Activated CD8-positive, alpha-beta T cell treated with anti-CD3 and anti-CD28 coated beads, Interleukin-2, amount 10 ng/mL, durations not matched to agents 7 days and 5 days (primary cell): ENCODE measurements around the gene PPP2R5E. TPM values are rescaled to one million over a fixed set of nuclear protein-coding genes. Genes with fewer than 3 reads are reported as not detected.

ENCODE experiments used
- ATAC-seq: fragments of 150-1000 bp; cut with Tn5 transposase; one replicate; pipeline ENCODE4 v1.10.0; 2021; ENCODE audit warnings: moderate library complexity
- CTCF ChIA-PET: fragments of 350-600 bp; sonication (Branson Sonifier 250); formaldehyde crosslinking; loops from one replicate; lab custom pipeline; 2021; ENCODE audit warnings: antibody characterized with exemption; lab: Charles Lee
- POLR2A ChIA-PET: fragments of 350-600 bp; sonication (Branson Sonifier 250); formaldehyde crosslinking; loops from one replicate; lab custom pipeline; 2021; ENCODE audit warnings: antibody characterized with exemption; lab: Charles Lee
- DNase-seq: peaks from one replicate; pipeline ENCODE4 v3.0.0-alpha.2; 2020
- H3K27ac Mint-ChIP-seq: one replicate; pipeline ENCODE4 v1.8.0; 2021; ENCODE audit warnings: mild to moderate bottlenecking, mixed read lengths
- H3K27me3 Mint-ChIP-seq: one replicate; pipeline ENCODE4 v1.8.0; 2021; ENCODE audit warnings: low read depth, mixed read lengths
- H3K36me3 Mint-ChIP-seq: one replicate; pipeline ENCODE4 v1.8.0; 2021; ENCODE audit warnings: low read depth, mixed read lengths
- H3K4me1 Mint-ChIP-seq: one replicate; pipeline ENCODE4 v1.8.0; 2021; ENCODE audit warnings: low read depth, mixed read lengths
- H3K4me3 Mint-ChIP-seq: one replicate; pipeline ENCODE4 v1.8.0; 2021; ENCODE audit warnings: mild to moderate bottlenecking, mixed read lengths
- H3K9me3 Mint-ChIP-seq: one replicate; pipeline ENCODE4 v1.8.0; 2022; ENCODE audit warnings: mixed read lengths; ENCODE audit not compliant: insufficient read depth
- total RNA-seq, 2 experiments: library from RNA; stranded (reverse); gene quantifications; one replicate each; pipeline ENCODE4 v1.2.3, GENCODE V29; 2021

Gene PPP2R5E
- total RNA-seq, 2 experiments from 2014 or later, result 49.7 to 50.4 TPM

DNA sequence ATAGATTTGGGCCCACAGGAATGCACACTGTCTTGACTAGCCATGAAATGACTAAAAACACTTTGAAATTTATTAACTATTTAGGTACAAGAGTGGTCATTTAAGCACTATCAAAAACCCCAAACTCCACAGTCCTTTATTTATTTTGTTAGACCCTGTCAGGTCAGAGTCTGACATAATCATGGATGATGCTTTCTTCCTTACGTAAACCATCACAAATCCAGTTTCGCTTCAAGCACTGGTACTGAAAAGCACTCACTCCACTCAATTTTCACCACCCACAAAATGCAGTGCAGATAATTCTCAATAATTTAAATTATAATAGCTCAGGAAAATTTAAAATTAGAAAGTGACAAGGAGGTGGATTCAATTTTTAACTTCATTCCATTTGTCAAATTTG is 25.8 kb downstream of the PPP2R5E start:
- ChIA-PET CTCF (interaction anchor here (1.5 kb wide), 1 partner anchor 24 kb away, joined by 3 read pairs; no protein-coding TSS in a partner anchor), POLR2A (no interaction called here)
- H3K9me3 Mint-ChIP-seq, result no peaks in the 10 kb centered on the region
- H3K27me3 Mint-ChIP-seq, result no peaks in the 10 kb centered on the region
- ATAC-seq (no peak), DNase-seq (no peak)
- no peak overlapping the region for H3K4me3 Mint-ChIP-seq
- H3K27ac Mint-ChIP-seq, result no peak overlapping the region
- H3K4me1 Mint-ChIP-seq, result peaks cover 17% of the 10 kb centered on the region
- H3K36me3 Mint-ChIP-seq, result peaks cover 14% of the 10 kb centered on the region

- Mint-ChIP-seq H3K9me3 (no peaks in the 10 kb centered on the region), H3K4me3 (no peak overlapping the region), H3K27ac (no peak overlapping the region), H3K4me1 (peaks cover 34% of the 10 kb centered on the region), H3K27me3 (no peaks in the 10 kb centered on the region), H3K36me3 (peaks cover 10% of the 10 kb centered on the region)
- POLR2A ChIA-PET, result interaction anchor here (1.4 kb wide), 1 partner anchor 28 kb away, joined by 3 read pairs; the partner anchor contains the start of gene PPP2R5E
- DNase-seq (no peak), ATAC-seq (no peak)
- CTCF ChIA-PET, result interaction anchor here (1.2 kb wide), 1 partner anchor 126 kb away, joined by 4 read pairs; no protein-coding TSS in a partner anchor
These were observed 27.9 kb downstream of the PPP2R5E start for GRCh38 chr14:63515240-63515639.

DNA sequence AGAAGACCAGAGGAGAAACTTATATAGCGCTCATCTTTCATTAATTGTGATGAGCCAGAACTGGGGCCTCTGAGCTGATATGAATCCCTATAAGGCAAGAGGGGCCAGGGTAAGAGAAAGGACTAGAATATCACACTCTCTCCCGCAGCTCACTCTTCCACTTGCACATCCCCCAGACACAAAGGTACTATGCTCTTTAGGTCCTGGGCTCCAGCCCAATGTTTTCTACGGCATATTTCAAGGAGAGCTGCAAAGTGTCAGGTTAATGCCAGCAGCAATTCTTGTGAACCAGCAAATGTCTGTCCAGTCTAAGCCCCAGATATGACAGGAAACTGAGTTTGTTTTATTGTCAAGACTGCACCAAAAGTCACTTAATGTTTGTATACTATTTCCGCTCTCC is 29.4 kb downstream of the PPP2R5E start:
- Mint-ChIP-seq H3K9me3 (no peaks in the 10 kb centered on the region), H3K27me3 (no peaks in the 10 kb centered on the region), H3K4me3 (no peak overlapping the region), H3K4me1 (peaks cover 41% of the 10 kb centered on the region), H3K36me3 (peaks cover 8% of the 10 kb centered on the region), H3K27ac (no peak overlapping the region)
- ChIA-PET POLR2A (interaction anchor here (0.6 kb wide), 1 partner anchor 204 kb away, joined by 3 read pairs; no protein-coding TSS in a partner anchor), CTCF (interaction anchor here (2.0 kb wide), 1 partner anchor 125 kb away, joined by 4 read pairs; no protein-coding TSS in a partner anchor)
- no peak for DNase-seq
- ATAC-seq, result no peak

GRCh38 chr14:63512861-63513260 is 30.3 kb downstream of the PPP2R5E start:
- DNase-seq (no peak), ATAC-seq (no peak)
- Mint-ChIP-seq H3K4me1 (peaks cover 49% of the 10 kb centered on the region), H3K9me3 (no peaks in the 10 kb centered on the region), H3K36me3 (peaks cover 16% of the 10 kb centered on the region), H3K27me3 (no peaks in the 10 kb centered on the region), H3K4me3 (no peak overlapping the region), H3K27ac (no peak overlapping the region)
- ChIA-PET POLR2A (no interaction called here), CTCF (interaction anchor here (2.0 kb wide), 1 partner anchor 124 kb away, joined by 4 read pairs; no protein-coding TSS in a partner anchor)

DNA sequence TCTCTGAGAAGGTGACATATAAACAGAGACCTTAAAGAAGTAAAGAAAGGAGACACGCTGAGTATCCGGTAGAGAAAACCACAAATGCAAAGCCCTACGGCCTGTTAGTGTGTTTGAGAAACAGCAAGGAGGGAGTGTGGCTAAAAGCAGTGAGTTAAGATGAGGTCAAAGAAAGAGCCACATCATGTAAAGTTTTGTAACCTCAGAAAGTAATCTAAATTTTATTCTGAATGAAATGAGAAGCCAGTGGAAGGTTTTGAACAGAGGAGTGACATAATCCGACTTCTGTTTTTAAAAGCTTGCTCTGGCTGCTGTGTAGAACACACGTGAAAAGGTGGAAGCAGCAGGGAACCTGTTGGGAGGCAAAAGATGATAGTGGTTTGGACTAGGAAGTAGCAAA is 32.6 kb downstream of the PPP2R5E start:
- Mint-ChIP-seq H3K4me3 (peak overlapping the region; percentile 31), H3K4me1 (peaks cover 51% of the 10 kb centered on the region), H3K36me3 (peaks cover 17% of the 10 kb centered on the region), H3K9me3 (no peaks in the 10 kb centered on the region), H3K27ac (peak overlapping the region; percentile 86), H3K27me3 (no peaks in the 10 kb centered on the region)
- ATAC-seq, result peak; percentile 84
- POLR2A ChIA-PET, result interaction anchor here (0.6 kb wide), 1 partner anchor 31 kb away, joined by 4 read pairs; no protein-coding TSS in a partner anchor
- CTCF ChIA-PET, result interaction anchor here (1.0 to 1.4 kb wide), 3 partner anchors 31 to 72 kb away, joined by 3 to 6 read pairs (median 4); no protein-coding TSS in a partner anchor
- DNase-seq, result peak; percentile 70

- POLR2A ChIA-PET, result no interaction called here
- CTCF ChIA-PET, result no interaction called here
- H3K27me3 Mint-ChIP-seq, result no peaks in the 10 kb centered on the region
- H3K9me3 Mint-ChIP-seq, result no peaks in the 10 kb centered on the region
- DNase-seq (peak; percentile 43), ATAC-seq (peak; percentile 51)
- peaks cover 39% of the 10 kb centered on the region for H3K4me1 Mint-ChIP-seq
- H3K36me3 Mint-ChIP-seq, result peaks cover 17% of the 10 kb centered on the region
- no peak overlapping the region for H3K27ac Mint-ChIP-seq
- H3K4me3 Mint-ChIP-seq, result no peak overlapping the region
These were observed 35.1 kb downstream of the PPP2R5E start for GRCh38 chr14:63508033-63508432.

DNA sequence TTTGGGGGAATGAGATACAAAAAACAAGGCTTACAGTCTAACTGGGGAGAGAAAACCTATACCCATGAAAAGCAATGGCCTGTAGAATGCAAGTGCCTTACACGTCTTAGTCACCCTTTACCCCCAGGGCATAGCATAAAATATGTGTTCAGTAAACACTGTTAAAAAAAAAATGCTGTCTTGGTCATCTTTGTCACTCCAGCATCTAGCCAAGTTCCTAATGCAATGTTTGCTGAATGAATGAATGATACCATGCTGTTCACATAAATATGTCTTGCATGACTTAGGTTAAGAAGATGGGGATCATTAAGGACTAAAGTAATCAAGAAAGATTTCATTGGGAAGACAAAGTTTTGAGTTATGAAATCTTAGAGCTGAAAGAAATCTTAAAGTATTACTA is 38.5 kb downstream of the PPP2R5E start:
- no peak overlapping the region for H3K4me3 Mint-ChIP-seq
- DNase-seq (no peak), ATAC-seq (no peak)
- H3K9me3 Mint-ChIP-seq, result no peaks in the 10 kb centered on the region
- H3K4me1 Mint-ChIP-seq, result peaks cover 22% of the 10 kb centered on the region
- H3K27ac Mint-ChIP-seq, result no peak overlapping the region
- peaks cover 15% of the 10 kb centered on the region for H3K36me3 Mint-ChIP-seq
- ChIA-PET CTCF (interaction anchor here (0.6 to 1.3 kb wide), 2 partner anchors 11 to 104 kb away, joined by 3 to 4 read pairs; no protein-coding TSS in a partner anchor), POLR2A (no interaction called here)
- no peaks in the 10 kb centered on the region for H3K27me3 Mint-ChIP-seq

DNA sequence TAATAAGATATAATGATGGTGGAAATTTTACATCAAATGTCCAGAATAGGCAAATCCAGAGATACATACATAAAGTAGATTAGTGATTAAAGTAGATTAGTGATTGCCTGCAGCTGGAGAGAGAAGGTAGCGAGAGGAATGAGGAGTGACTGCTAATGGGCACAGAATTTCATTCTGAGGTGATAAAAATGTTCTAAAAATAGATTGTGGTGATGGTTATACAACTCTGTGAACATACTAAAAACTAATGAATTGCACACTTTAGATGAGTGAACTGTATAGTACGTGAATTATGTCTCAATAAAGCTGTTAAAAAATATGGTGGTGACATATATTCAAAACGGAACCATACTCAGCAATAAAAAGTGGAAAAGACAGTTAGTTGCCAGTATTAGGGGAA is 41.7 kb downstream of the PPP2R5E start:
- no peak overlapping the region for H3K27ac Mint-ChIP-seq
- no peaks in the 10 kb centered on the region for H3K27me3 Mint-ChIP-seq
- POLR2A ChIA-PET, result interaction anchor here (0.6 kb wide), 1 partner anchor 10 kb away, joined by 3 read pairs; no protein-coding TSS in a partner anchor
- H3K9me3 Mint-ChIP-seq, result no peaks in the 10 kb centered on the region
- no peak overlapping the region for H3K4me3 Mint-ChIP-seq
- peaks cover 10% of the 10 kb centered on the region for H3K4me1 Mint-ChIP-seq
- H3K36me3 Mint-ChIP-seq, result peaks cover 12% of the 10 kb centered on the region
- DNase-seq (no peak), ATAC-seq (no peak)
- CTCF ChIA-PET, result interaction anchor here (0.8 to 1.3 kb wide), 3 partner anchors 8 to 113 kb away, joined by 3 to 4 read pairs (median 3); no protein-coding TSS in a partner anchor

DNA sequence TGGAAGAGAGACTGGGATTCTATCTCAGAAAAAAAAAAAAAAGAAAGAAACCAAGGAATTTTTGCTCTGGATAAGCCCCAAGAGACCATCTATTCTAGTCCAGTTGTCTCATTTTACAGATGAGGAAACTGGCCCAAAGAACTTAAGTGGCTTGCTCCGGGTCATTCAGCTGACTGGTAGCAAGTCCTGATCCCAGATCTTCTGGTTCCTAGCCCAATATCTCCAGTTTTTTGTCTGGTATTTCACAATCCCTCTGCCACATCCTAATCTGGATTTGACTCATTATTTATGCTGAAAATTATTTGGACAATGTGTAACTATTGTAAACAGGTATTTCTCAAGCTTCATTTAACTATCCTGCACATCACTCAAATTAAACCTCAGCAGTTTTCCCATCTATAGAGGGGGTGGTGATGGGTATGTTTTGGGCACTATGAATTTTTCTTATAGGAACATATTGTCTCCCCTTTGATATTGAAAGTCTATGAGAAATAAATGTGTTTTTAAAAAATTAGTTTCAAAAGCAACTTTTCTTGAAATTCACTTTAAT is 43.4 kb downstream of the PPP2R5E start:
- POLR2A ChIA-PET, result no interaction called here
- CTCF ChIA-PET, result no interaction called here
- Mint-ChIP-seq H3K36me3 (peaks cover 12% of the 10 kb centered on the region), H3K4me1 (peaks cover 8% of the 10 kb centered on the region), H3K9me3 (no peaks in the 10 kb centered on the region), H3K27ac (no peak overlapping the region), H3K4me3 (no peak overlapping the region), H3K27me3 (no peaks in the 10 kb centered on the region)
- DNase-seq (no peak), ATAC-seq (no peak)

DNA sequence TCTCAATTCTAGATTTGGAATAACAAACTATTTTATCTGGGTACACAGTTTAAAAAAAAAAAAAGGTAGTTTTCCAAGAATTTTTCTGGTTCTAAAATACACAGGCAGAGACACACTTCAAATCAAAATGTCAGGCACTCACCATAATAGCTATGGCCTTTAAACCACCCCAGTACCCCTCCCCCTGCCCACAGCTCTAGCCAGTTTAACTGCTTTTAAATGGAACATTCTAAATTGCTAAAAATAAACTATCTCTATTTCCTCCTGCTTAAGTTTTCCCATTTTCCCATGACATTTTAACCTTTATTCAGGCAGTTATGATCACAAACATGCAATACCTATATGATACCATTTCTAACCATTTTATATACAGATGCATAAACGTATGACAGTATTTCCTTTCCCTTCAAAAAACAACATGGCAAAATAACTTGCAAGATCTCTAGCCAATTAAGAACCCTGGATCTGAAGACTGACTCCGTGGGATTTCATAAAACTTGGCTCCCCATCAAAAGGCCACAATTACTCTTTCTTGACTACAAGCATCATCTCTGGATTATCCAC is 46.3 kb downstream of the PPP2R5E start:
- no peak overlapping the region for H3K4me3 Mint-ChIP-seq
- no peaks in the 10 kb centered on the region for H3K9me3 Mint-ChIP-seq
- H3K27ac Mint-ChIP-seq, result no peak overlapping the region
- H3K36me3 Mint-ChIP-seq, result peaks cover 14% of the 10 kb centered on the region
- DNase-seq (no peak), ATAC-seq (no peak)
- H3K4me1 Mint-ChIP-seq, result peaks cover 11% of the 10 kb centered on the region
- no peaks in the 10 kb centered on the region for H3K27me3 Mint-ChIP-seq
- ChIA-PET CTCF (no interaction called here), POLR2A (no interaction called here)

GRCh38 chr14:63493246-63493645 is 49.9 kb downstream of the PPP2R5E start:
- Mint-ChIP-seq H3K9me3 (no peaks in the 10 kb centered on the region), H3K27me3 (no peaks in the 10 kb centered on the region), H3K27ac (no peak overlapping the region), H3K36me3 (peaks cover 11% of the 10 kb centered on the region), H3K4me3 (no peak overlapping the region), H3K4me1 (peaks cover 3% of the 10 kb centered on the region)
- CTCF ChIA-PET, result interaction anchor here (0.5 to 1.7 kb wide), 7 partner anchors 9 to 277 kb away, joined by 3 to 4 read pairs (median 3); no protein-coding TSS in a partner anchor
- POLR2A ChIA-PET, result interaction anchor here (0.7 kb wide), 1 partner anchor 10 kb away, joined by 3 read pairs; no protein-coding TSS in a partner anchor
- DNase-seq (no peak), ATAC-seq (no peak)

DNA sequence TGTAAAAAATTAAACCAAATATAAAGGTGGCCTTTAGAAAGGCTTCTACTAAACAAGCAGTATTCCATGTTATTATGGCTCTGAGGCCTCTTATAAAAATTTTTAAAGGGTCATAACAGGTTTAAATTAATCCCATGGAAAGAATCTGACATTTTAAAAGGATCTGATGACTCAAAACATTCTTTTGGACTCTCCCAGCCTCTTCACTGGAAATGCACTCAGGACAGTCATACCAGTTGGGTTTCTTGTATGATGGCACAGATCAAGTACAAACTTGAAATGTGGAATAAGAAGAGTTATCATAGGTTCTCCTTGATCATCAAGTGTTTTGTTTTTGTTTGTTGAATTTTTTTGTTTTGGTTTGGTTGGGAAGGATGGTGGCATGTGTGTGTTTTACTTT is 50.8 kb downstream of the PPP2R5E start:
- Mint-ChIP-seq H3K4me1 (peaks cover 6% of the 10 kb centered on the region), H3K36me3 (peaks cover 11% of the 10 kb centered on the region), H3K9me3 (no peaks in the 10 kb centered on the region), H3K27ac (no peak overlapping the region), H3K27me3 (no peaks in the 10 kb centered on the region), H3K4me3 (no peak overlapping the region)
- ATAC-seq (no peak), DNase-seq (no peak)
- CTCF ChIA-PET, result interaction anchor here (1.7 kb wide), 1 partner anchor 278 kb away, joined by 4 read pairs; no protein-coding TSS in a partner anchor
- POLR2A ChIA-PET, result no interaction called here
